MG63 (cell line): Measurements from ENCODE around the gene SERINC1. TPM values are rescaled to one million over a fixed set of nuclear protein-coding genes. Genes with fewer than 3 reads are reported as not detected.
A peak's percentile ranks its signal among the peaks of the same experiment; 100 is the strongest.
"Not testable (repeated sequence)": the region's sequence is repeated elsewhere in the genome, so short reads cannot be mapped to it uniquely, and the experiment has no call there.

Experiments
- DNase-seq: peaks from one replicate; pipeline ENCODE4 v3.0.0-alpha.2; 2020
- H3K27me3 ChIP-seq: fragments of 250-450 bp; sonication (Bioruptor Pico); 2 replicates; pipeline ENCODE4 v1.5.1; 2020; ENCODE audit warnings: mild to moderate bottlenecking, moderate library complexity
- H3K36me3 ChIP-seq: fragments of 250-450 bp; sonication (Bioruptor Pico); 2 replicates; pipeline ENCODE4 v1.5.1; 2020; ENCODE audit warnings: mild to moderate bottlenecking, moderate library complexity
- H3K4me3 ChIP-seq: fragments of 250-450 bp; sonication (Bioruptor Pico); 2 replicates; pipeline ENCODE4 v1.5.1; 2020; ENCODE audit warnings: mild to moderate bottlenecking, moderate library complexity
- H3K9me3 ChIP-seq: fragments of 250-450 bp; sonication (Bioruptor Pico); 2 replicates; pipeline ENCODE4 v1.5.1; 2020; ENCODE audit warnings: mild to moderate bottlenecking, moderate library complexity
- total RNA-seq: library from RNA; depleted of rRNA; stranded (reverse); fragments of >200 nt; shearing (Covaris generic); gene quantifications from 2 replicates; pipeline ENCODE4 v1.2.3, GENCODE V29; 2014; ENCODE audit warnings: low replicate concordance; rRNA removed

The SERINC1 gene
- 50.5 and 77.6 TPM in 2 replicates for total RNA-seq

- Histone ChIP-seq H3K27me3 (no peaks in the 10 kb centered on the region), H3K36me3 (peaks cover 11% of the 10 kb centered on the region)
- DNase-seq: peak; percentile 93
Measured at GRCh38 chr6:122471107-122472021, at the start of gene SERINC1. Gene SERINC1, minus strand, starts transcription at chr6:122471807. Its CDS starts 70 bp downstream, at chr6:122471737.

GRCh38 chr6:122511193-122511924 lies 39.8 kb upstream of the SERINC1 start:
- no peaks in the 10 kb centered on the region for H3K36me3 ChIP-seq
- DNase-seq: no peak
- no peak overlapping the region for H3K4me3 ChIP-seq
- no peaks in the 10 kb centered on the region for H3K9me3 ChIP-seq
- no peaks in the 10 kb centered on the region for H3K27me3 ChIP-seq

More at GRCh38 chr6:122471107-122472021, at the start of gene SERINC1:
- H3K4me3 ChIP-seq: peak within 1 kb of the TSS; percentile 86
- H3K9me3 ChIP-seq: no peaks in the 10 kb centered on the region

GRCh38 chr6:122505170-122505569 lies 33.6 kb upstream of the SERINC1 start:
- H3K4me3 ChIP-seq, DNase-seq, H3K9me3 ChIP-seq, H3K27me3 ChIP-seq, H3K36me3 ChIP-seq: not testable (repeated sequence)

DNA sequence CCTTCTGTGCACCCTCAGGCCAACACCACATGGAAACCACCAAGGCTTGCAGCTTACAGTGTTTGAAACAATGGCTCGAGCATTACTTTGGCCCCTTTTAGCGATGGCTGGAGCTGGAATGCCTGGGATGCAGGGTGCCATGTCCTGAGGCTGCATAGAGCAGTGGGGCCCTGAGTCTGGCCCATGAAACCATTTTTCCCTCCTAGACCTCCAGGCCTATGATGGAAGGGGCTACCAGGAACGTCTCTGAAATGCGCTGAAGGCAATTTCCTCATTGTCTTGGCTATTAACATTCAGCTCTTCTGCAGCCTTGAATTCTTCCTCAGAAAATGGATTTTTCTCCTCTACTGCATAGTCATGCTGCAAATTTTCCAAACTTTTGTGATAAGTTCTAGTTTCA lies 29.9 kb upstream of the SERINC1 start:
- DNase-seq: no peak

GRCh38 chr6:122495612-122496011 lies 24.0 kb upstream of the SERINC1 start:
- H3K27me3 ChIP-seq: no peaks in the 10 kb centered on the region
- no peak overlapping the region for H3K4me3 ChIP-seq
- H3K9me3 ChIP-seq: no peaks in the 10 kb centered on the region
- DNase-seq: no peak
- H3K36me3 ChIP-seq: no peaks in the 10 kb centered on the region

More for the DNA sequence above, 29.9 kb upstream of the SERINC1 start:
- no peaks in the 10 kb centered on the region for H3K36me3 ChIP-seq
- H3K9me3 ChIP-seq: 0 out of 2 replicates have a peak, but pooled peaks cover 7% of the 10 kb centered on the region
- H3K4me3 ChIP-seq: no peak overlapping the region
- H3K27me3 ChIP-seq: no peaks in the 10 kb centered on the region

- no peak overlapping the region for H3K4me3 ChIP-seq
- no peaks in the 10 kb centered on the region for H3K27me3 ChIP-seq
- no peaks in the 10 kb centered on the region for H3K36me3 ChIP-seq
- no peak for DNase-seq
- H3K9me3 ChIP-seq: no peaks in the 10 kb centered on the region
Measured at GRCh38 chr6:122494665-122495272, 23.2 kb upstream of the SERINC1 start.

GRCh38 chr6:122491919-122492555 lies 20.4 kb upstream of the SERINC1 start:
- no peak overlapping the region for H3K4me3 ChIP-seq

DNA sequence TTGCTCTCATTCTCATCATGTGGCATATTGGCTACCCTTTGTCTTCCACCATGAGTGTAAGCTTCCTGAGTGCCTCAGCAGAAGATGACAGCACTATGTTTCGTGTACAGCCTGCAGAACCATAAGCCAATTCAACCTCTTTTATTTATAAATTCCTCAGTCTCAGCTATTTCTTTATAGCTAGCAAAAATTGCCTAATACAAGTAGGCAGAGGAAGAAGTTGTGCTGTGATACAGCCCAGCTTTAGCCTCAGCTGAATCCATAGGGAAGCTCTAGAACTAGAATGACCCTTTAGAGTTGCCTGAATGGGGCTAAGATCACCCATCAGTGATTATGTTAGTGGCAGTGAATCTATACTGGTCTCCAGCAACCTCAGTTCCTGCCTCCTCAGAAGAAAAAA lies 19.0 kb upstream of the SERINC1 start:
- Histone ChIP-seq H3K4me3 (no peak overlapping the region), H3K9me3 (no peaks in the 10 kb centered on the region), H3K27me3 (no peaks in the 10 kb centered on the region), H3K36me3 (no peaks in the 10 kb centered on the region)
- DNase-seq: no peak

More at GRCh38 chr6:122491919-122492555, 20.4 kb upstream of the SERINC1 start:
- H3K27me3 ChIP-seq: no peaks in the 10 kb centered on the region
- no peaks in the 10 kb centered on the region for H3K9me3 ChIP-seq
- H3K36me3 ChIP-seq: no peaks in the 10 kb centered on the region
- peak; percentile 60 for DNase-seq

GRCh38 chr6:122484760-122485159 lies 13.2 kb upstream of the SERINC1 start:
- H3K9me3 ChIP-seq: no peaks in the 10 kb centered on the region
- no peak for DNase-seq
- no peaks in the 10 kb centered on the region for H3K27me3 ChIP-seq
- H3K36me3 ChIP-seq: no peaks in the 10 kb centered on the region
- no peak overlapping the region for H3K4me3 ChIP-seq

GRCh38 chr6:122482750-122483080 lies 11.1 kb upstream of the SERINC1 start:
- H3K9me3 ChIP-seq: no peaks in the 10 kb centered on the region
- DNase-seq: no peak
- no peaks in the 10 kb centered on the region for H3K27me3 ChIP-seq
- no peaks in the 10 kb centered on the region for H3K36me3 ChIP-seq
- H3K4me3 ChIP-seq: no peak overlapping the region

DNA sequence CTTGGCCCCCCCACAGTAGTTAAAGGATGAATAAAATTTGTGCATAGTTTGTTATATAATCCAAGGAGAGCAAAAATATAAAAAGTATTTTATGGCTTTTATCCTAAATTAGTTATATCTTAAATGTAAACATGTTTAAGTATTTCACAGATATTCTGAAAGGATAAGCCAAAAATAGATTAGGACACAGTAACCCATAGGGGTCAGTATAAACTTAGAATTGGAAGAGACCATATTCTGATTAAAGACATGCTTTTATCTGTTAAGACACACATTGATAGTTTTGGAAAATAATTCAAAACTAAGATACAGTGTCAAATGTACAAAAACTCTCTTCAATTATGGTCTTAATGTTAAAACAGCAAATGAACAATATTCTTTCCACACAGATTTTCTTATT lies 4.5 kb upstream of the SERINC1 start:
- H3K27me3 ChIP-seq: no peaks in the 10 kb centered on the region
- no peak for DNase-seq
- H3K9me3 ChIP-seq: no peaks in the 10 kb centered on the region
- H3K36me3 ChIP-seq: no peaks in the 10 kb centered on the region
- H3K4me3 ChIP-seq: no peak overlapping the region

GRCh38 chr6:122472022-122472340 lies 374 bp upstream of the SERINC1 start:
- H3K9me3 ChIP-seq: no peaks in the 10 kb centered on the region
- H3K4me3 ChIP-seq: peak overlapping the region; percentile 86
- no peaks in the 10 kb centered on the region for H3K27me3 ChIP-seq
- no peak for DNase-seq
- H3K36me3 ChIP-seq: peaks cover 4% of the 10 kb centered on the region

GRCh38 chr6:122461885-122462284 lies 9.7 kb downstream of the SERINC1 start:
- Histone ChIP-seq H3K36me3 (peaks cover 32% of the 10 kb centered on the region), H3K4me3 (no peak overlapping the region), H3K27me3 (no peaks in the 10 kb centered on the region), H3K9me3 (no peaks in the 10 kb centered on the region)
- DNase-seq: no peak

GRCh38 chr6:122459865-122460416 lies 11.7 kb downstream of the SERINC1 start:
- H3K9me3 ChIP-seq, DNase-seq, H3K4me3 ChIP-seq, H3K27me3 ChIP-seq: not testable (repeated sequence)
- peaks cover 28% of the 10 kb centered on the region for H3K36me3 ChIP-seq

GRCh38 chr6:122459240-122459639 lies 12.4 kb downstream of the SERINC1 start:
- Histone ChIP-seq H3K27me3 (no peaks in the 10 kb centered on the region), H3K36me3 (peaks cover 29% of the 10 kb centered on the region), H3K9me3 (no peaks in the 10 kb centered on the region), H3K4me3 (no peak overlapping the region)
- DNase-seq: no peak

DNA sequence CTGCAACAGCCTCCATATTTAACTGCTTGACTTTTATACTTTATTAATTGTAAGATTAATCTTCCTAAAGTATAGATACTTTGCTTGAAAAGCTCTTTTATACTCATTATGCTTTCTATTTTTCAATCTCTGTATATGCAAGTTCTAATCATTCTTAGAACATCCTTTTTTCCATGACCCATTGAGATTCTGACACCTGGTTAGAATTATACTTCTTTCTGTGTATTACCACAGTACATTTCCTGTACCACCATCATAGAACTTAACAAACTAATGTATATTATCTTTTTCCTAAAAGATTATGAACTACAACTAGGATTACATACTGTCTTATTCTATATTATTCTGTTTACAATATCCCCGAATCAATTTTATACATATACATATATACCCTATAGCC lies 13.5 kb downstream of the SERINC1 start:
- peaks cover 33% of the 10 kb centered on the region for H3K36me3 ChIP-seq
- no peak overlapping the region for H3K4me3 ChIP-seq
- DNase-seq: no peak
- H3K9me3 ChIP-seq: no peaks in the 10 kb centered on the region
- no peaks in the 10 kb centered on the region for H3K27me3 ChIP-seq
